GM12865 (cell line): ENCODE results near the gene SLC10A3.

Experiments used
- DNase-seq: peaks from one replicate; pipeline ENCODE4 v3.0.0; 2010; ENCODE audit warnings: low read depth
- H3K4me3 ChIP-seq: 2 replicates; pipeline ENCODE4 v1.5.1; 2011; ENCODE audit warnings: mild to moderate bottlenecking, low read depth, low read length, control low read depth
- TF ChIP-seq, protein P1 (sequence below): IDR thresholded peaks from 2 replicates; pipeline ENCODE4 v1.5.1; 2011; ENCODE audit warnings: low read length, control low read depth, low read depth, inconsistent platforms; ENCODE audit not compliant: insufficient read depth; ENCODE audit errors: missing control alignments

Gene SLC10A3

GRCh38 chrX:154470434-154470833 is 20.0 kb downstream of the SLC10A3 start:
- TF ChIP-seq, protein P1, sequence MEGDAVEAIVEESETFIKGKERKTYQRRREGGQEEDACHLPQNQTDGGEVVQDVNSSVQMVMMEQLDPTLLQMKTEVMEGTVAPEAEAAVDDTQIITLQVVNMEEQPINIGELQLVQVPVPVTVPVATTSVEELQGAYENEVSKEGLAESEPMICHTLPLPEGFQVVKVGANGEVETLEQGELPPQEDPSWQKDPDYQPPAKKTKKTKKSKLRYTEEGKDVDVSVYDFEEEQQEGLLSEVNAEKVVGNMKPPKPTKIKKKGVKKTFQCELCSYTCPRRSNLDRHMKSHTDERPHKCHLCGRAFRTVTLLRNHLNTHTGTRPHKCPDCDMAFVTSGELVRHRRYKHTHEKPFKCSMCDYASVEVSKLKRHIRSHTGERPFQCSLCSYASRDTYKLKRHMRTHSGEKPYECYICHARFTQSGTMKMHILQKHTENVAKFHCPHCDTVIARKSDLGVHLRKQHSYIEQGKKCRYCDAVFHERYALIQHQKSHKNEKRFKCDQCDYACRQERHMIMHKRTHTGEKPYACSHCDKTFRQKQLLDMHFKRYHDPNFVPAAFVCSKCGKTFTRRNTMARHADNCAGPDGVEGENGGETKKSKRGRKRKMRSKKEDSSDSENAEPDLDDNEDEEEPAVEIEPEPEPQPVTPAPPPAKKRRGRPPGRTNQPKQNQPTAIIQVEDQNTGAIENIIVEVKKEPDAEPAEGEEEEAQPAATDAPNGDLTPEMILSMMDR = no peak
- H3K4me3 ChIP-seq = no peak overlapping the region
- no peak for DNase-seq

GRCh38 chrX:154469880-154470279 is 20.5 kb downstream of the SLC10A3 start:
- TF ChIP-seq, protein P1 = no peak
- H3K4me3 ChIP-seq = no peak overlapping the region
- no peak for DNase-seq

DNA sequence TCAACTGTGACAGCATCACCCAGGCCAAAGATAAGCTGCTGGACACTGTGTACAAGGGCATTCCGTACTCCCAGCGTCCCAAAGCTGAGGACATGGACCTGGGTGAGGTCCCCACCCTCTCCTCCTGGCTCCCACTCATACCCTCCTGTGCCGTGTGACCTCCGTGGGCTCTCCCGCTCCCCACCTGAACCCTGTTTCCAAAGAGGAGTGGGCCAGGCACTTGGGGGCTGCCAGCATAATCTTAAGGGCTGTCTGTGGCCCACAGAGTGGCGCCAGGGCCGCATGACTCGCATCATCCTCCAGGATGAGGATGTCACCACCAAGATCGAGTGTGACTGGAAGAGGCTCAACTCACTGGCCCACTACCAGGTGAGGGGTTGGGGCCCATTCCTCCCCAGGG is 21.3 kb downstream of the SLC10A3 start:
- no peak overlapping the region for H3K4me3 ChIP-seq
- no peak for DNase-seq

DNA sequence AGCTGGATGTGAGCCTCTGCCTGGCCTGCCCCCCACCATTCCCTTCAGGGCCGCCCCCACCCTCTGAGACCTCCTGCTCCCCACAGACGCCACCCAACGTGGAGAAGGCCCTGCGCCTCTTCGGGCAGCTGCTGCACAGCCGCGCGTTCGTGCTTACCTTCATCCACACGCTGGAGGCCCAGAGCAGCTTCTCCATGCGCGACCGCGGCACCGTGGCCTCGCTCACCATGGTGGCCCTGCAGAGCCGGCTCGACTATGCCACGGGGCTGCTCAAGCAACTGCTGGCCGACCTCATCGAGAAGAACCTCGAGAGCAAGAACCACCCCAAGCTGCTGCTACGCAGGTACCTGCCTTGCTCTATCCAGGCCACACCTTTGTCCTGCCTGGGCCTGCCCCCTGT is 22.2 kb downstream of the SLC10A3 start:
- TF ChIP-seq, protein P1 = no peak
- DNase-seq = no peak

More for the DNA sequence above, 21.3 kb downstream of the SLC10A3 start:
- TF ChIP-seq, protein P1 = no peak

DNA sequence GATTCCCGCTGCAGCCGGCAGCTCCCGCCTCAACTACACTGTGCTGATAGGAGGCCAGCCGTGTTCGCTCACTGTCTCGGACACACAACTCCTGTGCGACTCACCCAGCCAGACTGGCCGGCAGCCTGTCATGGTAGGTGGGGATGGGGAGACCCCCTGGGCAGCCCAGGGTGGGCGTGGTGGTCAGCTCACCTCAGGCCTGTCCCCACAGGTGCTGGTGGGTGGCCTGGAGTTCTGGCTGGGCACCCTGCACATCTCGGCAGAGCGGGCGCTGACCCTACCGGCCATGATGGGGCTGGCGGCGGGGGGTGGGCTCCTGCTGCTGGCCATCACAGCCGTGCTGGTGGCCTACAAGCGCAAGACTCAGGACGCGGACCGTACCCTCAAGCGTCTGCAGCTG is 22.9 kb downstream of the SLC10A3 start:
- TF ChIP-seq, protein P1 = no peak
- no peak for DNase-seq

More for the DNA sequence above, 22.2 kb downstream of the SLC10A3 start:
- H3K4me3 ChIP-seq = no peak overlapping the region

GRCh38 chrX:154466907-154467306 is 23.5 kb downstream of the SLC10A3 start:
- TF ChIP-seq, protein P1 = no peak
- DNase-seq = no peak
- H3K4me3 ChIP-seq = no peak overlapping the region

More for the DNA sequence above, 22.9 kb downstream of the SLC10A3 start:
- H3K4me3 ChIP-seq = no peak overlapping the region

DNA sequence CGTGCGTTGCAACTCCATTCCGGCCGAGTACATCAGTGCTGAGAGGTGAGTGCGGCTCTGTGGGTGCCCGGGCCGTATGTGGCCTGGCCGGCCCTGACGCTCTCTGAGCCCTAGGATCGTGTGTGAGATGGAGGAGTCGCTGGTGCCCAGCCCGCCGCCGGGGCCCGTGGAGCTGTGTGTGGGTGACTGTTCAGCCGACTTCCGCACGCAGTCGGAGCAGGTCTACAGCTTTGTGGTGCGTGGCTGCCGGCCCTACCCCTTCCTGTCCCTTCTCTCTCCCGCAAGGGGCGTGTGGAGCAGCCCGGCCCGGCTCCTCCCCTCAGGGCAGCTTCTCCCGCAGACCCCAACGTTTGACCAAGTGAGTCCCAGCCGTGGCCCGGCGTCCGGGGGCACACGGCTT is 24.4 kb downstream of the SLC10A3 start:
- no peak for DNase-seq
- no peak overlapping the region for H3K4me3 ChIP-seq
- TF ChIP-seq, protein P1 = no peak
